NCI-H187 (cell line): ENCODE measurements around the gene PRKG1.
"Not testable (repeated sequence)": the region's sequence is repeated elsewhere in the genome, so short reads cannot be mapped to it uniquely, and the experiment has no call there.

ENCODE experiments used
- DNase-seq, 2 experiments: peaks; one replicate each; lab custom pipeline; 2025; lab: John Stamatoyannopoulos, UW

Gene PRKG1

DNA sequence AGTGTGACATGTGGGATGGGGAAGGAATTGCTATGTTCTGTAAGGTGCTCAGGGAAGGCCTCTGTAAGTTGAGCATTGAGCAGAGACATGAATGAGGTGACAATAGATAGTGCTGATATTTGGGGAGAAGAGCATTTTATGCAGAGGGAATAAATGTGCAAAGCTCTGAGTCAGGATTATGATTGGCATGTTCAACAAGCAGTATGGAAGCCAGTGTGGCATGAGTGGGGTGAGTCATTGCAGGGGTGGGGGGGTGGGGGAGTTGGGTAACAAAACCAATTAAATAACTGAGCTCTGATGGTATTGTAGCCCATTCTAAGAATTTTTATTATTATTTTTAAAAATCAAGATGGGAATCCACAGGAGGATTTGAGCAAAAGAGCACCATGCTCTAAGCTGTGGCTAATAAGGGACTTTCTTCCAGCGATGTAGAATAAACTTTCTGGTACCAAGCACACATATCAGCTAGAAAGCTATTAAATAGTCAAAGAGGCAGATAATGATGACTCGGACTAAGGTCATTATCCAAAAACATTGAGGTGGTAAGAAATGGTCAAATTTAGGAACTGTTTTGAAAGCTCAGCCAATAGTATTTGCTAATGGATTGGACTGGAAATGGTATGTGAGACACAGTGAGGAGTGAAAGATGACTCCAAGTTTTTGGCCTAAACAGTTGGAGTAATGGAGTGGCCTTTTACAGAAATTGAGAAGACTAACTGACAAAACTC, 96.4 kb downstream of the PRKG1 start:
- no peak for DNase-seq

DNA sequence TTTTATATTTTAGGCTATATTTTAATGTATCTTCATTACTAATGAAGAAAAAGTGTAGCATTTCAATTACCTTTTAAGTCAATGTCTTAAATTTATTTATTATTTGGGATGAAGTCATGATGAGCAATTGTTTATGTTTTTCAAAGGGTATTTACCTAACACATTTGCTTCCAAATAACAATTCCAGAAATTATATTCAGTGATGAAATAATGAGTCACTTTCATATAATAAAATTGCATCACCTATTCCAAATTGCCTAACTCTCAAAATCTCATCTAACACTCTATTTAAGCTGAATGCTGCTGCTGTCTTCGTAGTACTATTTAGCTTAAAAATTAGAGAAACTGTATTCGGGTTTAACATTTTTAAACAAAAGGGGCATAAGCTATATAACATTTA, 97.7 kb downstream of the PRKG1 start:
- DNase-seq, result no peak

GRCh38 chr10:51176976-51177695, 102.8 kb downstream of the PRKG1 start:
- no peak for DNase-seq

- no peak for DNase-seq
These were observed 104.3 kb downstream of the PRKG1 start for GRCh38 chr10:51178634-51179033.

- no peak for DNase-seq
These were observed 105.9 kb downstream of the PRKG1 start for GRCh38 chr10:51180141-51180540.

DNA sequence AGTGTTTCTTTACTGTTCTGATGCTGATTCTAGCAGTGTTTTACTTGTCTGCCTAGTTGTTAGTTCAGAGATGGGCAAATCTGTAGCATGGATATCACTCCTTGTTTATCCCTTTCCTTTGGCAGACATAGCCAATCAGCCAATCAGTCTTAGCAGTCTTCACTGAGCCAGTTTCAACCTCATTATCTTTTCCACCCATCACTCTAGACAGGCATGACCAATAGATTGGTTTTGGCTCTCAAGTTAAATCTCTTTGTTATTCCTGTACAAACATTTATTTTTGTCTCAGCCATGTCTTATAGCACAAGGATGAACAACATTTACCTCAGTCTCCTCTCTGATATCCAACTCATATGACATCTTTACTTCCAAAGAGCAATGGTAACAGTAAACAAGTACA, 109.5 kb downstream of the PRKG1 start:
- no peak for DNase-seq

GRCh38 chr10:51186361-51186760, 112.1 kb downstream of the PRKG1 start:
- no peak for DNase-seq

- DNase-seq, result no peak
These were observed 113.7 kb downstream of the PRKG1 start for GRCh38 chr10:51188008-51188407.

GRCh38 chr10:51188866-51189265, 114.6 kb downstream of the PRKG1 start:
- no peak for DNase-seq

DNA sequence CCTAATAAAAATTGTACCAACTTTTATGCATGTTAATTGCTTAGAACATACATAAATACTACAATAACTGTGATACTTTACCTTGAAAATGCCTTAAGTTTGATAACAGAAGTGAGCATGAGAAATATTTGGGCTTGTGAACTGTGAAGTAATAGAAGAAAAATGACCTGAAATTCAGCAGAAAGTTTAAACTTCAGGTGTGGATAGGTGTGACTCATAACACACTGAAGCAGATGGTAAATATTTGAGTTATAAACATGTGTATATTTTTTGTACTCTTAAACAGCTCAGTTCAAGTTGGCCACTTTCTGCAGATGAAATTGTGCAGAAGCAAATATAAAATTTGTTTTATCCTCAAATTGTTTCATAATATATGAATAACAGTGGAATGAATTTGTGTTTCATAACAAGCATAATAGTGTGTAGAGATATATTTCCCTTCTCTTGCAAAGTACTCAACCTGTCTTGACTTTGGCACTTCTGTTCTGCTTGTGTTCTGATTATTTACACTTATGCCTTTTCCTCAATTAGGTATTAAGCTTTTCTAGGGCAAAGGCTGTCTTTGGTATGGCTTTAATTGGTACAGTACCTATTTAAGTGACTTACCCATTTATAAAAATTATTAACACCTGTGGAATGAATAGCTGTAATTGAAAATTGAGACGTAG, 122.4 kb downstream of the PRKG1 start:
- no peak for DNase-seq

GRCh38 chr10:51198170-51198569, 123.9 kb downstream of the PRKG1 start:
- DNase-seq, result no peak

DNA sequence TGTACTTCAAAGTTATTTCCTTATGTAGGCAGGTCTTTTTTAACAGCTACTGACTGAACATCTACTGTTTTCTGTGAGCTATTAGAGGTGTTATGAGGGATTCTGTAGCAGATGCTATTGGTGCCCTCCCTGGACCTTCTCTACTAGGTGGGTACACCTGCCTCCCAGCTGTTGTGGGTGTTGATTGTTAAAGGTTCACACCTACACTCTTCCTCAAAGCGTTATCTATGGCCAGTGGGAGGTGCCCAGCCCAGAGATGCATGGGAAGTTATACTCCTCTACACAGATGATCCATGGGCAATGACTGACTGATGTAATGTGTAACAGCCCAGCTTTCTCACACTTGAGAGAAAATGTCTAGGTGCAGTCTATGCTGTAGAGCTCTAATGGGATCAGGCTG, 127.7 kb downstream of the PRKG1 start:
- DNase-seq, result no peak

GRCh38 chr10:51203359-51203758, 129.1 kb downstream of the PRKG1 start:
- no peak for DNase-seq

DNA sequence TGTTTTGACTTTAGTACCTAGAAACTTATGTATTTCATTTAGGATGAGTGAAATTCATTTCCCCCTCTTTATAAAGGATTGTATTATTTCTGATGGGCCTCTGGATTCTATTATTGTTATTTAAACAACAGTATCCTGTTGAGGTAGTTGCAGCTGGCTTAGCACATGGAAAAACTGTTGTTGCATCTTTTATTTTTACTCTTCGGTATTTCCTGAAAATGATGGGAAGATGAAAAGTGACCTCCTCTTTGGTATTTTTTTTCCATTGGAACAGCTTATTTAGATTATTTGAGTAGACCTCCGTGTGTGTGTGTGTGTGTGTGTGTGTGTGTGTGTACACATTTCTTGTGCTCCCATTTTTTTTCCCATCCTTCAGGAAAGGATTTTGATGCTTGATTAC, 129.8 kb downstream of the PRKG1 start:
- DNase-seq, result no peak

- no peak for DNase-seq
These were observed 130.4 kb downstream of the PRKG1 start for GRCh38 chr10:51204701-51205100.

DNA sequence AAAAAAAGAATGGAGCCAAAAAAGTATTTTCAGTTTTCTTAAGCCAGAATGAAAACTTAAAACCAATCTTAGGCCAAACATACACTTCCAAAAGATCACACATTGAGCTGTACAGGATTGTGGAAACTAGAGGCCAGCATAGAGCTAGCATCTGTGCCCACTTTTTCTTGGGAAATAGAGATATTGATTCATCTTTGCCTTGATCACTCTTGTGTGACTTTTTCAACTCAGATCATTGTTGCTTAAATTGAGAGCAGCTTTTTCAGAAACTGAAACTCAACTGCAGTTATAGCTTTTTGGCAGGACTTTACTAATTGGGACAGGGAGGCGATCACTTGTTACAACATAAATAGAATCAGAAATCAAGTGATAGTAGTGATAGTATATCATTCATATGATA, 132.2 kb downstream of the PRKG1 start:
- DNase-seq, result no peak

- DNase-seq, result not testable (repeated sequence)
These were observed 138.7 kb downstream of the PRKG1 start for GRCh38 chr10:51212937-51213336.

DNA sequence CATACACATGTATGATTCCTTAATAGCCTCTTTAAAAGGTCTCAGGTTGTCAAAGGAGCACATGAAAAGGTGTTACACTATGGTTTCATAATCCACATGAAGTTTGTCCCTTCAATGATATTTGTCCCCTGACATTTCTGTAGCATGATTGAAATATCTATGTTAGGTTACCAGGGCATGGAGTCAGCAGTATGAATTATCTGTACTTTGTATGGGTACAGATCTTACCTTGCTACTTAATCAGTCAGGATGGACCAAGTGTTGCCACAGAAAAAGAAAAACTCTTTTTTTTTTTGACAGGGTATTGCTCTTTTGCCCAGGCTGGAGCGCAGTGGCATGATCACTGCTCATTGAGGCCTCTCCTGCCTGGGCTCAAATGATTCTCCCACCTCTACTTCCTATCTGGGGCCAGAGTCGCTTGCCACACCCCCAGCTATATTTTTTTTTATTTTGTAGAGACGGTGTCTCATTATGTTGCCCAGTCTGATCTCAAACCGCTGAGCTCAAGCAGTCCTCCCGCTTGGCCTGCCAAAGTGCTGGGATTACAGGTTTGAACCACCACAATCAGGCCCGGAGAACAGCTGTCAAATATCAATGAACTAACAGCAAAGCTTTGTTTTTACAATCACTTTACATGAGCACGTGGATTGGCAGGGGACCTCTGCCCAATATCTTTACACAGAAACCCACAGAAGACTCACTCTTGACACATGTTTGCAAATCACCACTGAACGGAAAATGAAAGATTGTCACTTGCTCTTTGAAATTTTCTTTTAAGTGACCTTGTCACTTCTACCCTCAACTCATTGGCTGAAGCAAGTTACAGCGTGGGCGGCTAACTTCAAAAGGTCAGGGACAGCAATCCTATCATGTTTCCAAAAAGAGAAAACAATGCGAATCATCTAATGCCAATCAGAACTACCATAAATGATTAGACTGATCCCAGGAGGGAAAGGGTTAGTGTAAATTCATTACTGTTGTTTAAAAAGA, 140.2 kb downstream of the PRKG1 start:
- DNase-seq, result no peak

DNA sequence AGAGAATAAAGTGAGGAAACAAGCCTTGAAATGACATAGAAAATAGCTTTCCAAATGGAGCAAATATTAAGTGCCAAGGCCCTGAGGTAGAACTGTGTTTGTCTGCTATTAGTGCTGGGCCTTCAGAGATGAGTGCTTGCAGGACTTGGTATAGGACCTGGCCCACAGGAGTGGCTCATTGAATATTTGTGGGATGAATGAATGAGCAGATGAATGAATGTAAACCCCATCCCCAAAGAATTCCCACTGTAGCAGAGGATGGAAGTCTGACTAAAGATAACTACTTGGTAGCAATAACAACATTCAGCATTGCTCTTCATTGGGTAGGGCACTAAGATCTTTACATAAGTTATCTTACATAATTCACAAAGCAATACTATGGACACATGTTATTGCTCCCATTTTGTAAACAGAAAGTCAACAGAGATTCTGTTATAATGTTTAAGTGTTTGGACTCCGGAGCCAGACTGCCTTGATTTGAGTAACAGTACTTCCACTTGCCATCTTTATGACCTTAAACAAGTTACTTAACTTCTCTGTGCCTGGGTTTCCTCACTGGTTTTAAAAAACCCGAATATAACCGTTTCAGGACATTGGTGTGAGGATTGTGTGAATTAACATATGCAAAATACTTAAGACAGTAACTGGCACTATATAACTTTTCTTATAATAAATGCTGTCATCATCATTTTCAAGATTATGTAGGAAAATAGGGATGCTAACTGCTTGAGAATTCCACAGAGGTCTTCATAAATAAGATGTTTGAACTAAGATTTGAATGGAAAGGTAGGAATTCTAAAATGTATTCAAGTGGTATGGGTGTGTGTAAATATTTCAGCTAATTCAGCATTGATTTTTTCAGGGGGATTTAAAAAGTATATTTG, 141.9 kb downstream of the PRKG1 start:
- DNase-seq, result no peak

- no peak for DNase-seq
These were observed 143.2 kb downstream of the PRKG1 start for GRCh38 chr10:51217505-51217904.

DNA sequence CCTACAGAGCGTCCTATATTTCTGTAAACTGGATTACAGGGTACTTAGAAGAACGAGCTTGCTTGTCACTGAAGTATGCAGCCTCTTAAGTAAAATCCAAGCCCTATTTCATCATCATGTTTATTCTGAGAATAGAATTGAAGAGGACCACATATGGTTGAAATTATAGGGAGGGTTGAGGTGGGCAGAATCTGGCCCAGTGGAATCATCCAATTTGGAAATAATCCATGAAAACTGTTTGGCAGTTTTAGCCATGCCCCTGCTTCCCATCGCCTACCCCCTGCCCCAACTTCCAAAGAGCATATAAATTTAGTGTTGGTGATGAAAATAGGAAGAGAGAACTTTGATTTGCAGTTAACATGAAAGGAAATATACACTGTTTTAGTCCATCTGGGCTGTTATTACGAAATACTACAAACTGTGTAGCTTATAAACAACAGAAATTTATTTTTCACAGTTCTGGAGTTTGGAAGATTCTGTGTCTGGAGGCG, 150.4 kb downstream of the PRKG1 start:
- DNase-seq, result no peak
